HG02623 (cell line): ENCODE data around the gene SYNPO.

Source experiments
- ATAC-seq: cut with Tn5 transposase; IDR thresholded peaks from one replicate; pipeline ENCODE4 v1.9.1; 2021; ENCODE audit warnings: moderate library complexity; ENCODE audit not compliant: unreplicated experiment

The SYNPO gene

DNA sequence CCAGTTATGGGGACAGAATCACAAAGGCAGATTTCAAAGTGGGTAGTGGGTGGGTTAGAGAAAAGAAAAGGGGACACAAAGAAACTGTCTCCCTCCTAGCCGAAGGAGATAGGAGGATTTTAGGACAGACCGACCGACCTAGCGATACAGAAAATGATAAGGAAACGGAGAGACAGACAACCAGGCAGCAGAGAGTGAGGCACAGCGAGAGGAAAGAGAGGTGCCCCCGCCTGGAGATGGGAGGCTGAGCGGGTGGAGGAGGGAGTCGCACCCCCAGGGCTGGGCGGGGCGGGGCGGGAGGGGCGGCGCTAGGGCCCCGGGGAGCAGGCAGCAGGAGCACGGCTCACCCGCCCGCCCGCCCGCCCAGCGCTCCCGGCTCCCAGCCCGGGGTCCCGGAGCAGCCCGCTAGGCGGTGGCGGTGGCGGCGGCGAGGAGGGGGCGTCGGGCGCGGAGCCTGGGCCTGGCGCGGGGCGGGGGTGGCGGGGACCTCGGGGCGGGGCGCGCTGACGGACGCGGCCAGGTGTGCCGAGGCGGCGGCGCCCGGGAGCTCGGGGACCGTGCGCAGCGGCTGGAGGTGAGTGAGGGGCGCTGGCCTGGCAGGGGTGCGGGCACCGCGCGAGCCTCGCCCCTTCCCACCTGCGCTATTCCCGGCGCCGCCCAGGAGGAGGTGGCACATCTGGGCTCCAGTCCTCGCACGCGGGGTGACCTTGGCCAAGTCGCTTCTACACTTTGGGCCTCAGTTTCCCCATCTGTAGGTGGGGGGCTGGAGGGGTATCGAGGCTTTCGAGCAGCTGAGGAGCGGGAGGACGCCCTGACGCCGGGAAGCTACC is 15.9 kb upstream of the SYNPO start:
- ATAC-seq, result peak; percentile 26

DNA sequence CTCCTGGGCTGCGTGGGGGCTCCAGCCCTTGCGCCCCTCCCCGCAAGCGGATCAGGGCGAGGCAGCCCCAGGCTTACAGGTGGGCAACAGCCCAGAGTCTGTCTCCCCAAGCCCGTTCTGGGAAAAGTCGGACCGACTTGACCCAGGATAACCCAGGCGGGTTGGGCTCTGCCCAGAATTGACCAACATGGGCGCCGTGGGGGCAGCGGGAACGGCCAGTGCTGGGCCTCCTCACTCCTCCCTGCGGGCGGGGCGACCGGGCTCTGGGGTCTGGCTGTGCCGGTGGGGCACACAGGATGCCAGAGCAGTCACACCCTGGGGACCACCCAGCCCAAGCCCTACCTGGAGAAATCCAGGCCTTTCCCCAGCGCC is 15.3 kb upstream of the SYNPO start:
- ATAC-seq, result no peak

DNA sequence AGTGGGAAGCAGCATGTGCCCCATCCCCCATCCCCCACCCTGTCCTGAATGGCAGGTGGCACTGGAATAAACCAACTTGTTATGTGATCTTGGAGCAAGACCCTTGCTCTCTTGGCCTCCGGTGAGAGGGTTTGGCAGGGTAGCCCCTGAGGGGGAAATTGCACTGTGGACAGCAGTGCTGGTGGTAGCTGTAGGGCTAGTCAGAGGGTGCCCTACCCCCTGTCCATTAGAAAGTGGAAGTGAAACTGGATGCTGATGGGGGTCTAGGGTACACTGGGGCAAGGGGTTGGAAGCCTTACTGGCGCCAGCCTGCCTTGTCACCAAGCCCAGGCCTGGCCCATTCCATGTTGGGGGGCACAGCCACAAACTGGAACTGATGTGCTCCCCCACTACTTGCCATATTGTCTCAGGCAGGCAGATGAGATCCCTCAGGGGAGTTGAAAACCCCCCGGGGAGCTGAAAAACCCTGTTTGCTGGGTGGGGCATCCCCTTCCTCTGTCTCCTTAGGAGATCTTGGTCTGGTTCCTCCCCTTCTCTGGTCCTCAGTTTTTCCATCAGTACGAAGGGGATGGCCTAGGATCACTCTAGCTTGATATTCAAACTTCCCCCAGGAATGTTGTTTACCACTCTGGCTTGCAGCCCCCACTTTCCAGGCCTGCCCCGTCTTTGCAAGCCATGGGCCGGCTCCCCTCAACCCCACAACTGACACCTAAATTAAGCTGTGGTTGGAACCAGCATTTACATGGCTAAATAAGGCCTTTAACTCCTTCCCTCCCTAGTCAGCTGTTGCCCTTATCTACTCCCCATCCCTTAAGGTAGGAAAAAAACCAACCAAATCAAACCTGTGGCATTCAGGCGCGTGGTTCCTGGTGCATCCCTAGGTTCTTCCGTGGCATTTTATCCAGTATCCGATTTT is 14.4 kb upstream of the SYNPO start:
- peak; percentile 39 for ATAC-seq

DNA sequence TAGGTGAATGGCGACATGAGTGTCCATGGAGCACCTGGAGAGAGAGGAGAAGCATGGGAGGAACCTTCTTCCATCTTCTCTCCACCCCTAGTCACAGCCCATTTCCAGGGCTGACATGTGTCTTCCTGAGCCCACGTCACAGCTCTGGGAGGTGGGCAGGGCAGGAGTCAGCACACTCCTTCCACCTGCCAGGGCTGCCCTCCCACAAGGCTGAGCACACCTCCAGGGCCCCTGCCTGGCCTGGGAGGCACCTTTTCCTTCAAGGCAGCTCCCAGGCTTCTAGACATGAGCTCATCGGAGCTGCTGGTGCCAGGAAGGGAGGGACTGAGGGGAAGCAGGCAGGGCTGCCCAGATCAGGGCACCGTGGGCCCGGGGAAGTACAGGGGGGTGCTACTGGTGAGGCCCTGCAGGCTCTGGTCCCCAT is 13.6 kb upstream of the SYNPO start:
- no peak for ATAC-seq

DNA sequence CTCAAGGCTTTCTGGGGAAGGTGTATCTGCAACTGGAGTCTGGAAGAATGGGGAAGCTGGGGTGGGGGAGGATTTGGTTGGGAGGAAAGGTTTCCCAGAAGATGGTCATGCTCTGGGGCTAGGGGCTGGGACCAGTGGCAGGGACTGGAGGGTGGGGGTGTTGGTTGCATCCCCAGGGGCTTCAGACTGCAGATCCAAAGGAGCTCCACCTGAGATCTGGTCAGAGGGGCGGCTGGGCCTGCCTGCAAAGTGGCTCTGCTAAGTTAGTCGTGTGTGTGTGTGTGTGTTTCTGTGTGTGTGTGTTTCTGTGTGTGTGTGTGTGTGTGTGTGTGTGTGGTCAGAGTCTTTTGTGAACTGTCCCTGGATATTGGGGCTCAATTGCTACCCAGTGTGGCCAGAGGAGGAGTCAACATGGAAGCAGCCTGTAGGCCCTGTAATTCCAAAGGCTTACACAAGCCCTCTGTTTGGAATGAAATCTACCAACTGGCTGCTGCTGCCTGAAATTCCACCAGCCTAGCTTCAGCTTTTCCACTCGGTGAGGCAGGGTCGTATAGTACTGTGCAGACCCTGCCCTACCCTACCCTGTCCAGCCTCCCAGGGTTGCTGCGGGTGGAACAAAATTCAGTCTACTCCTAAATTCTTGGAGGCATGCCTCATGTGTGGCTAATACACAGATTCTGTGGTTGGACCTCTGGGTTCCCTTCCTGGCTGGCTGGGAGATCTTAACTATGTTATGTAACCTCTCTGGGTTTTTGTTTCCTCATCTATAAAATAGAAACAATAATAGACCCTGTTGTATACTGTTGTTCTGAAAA is 12.5 kb upstream of the SYNPO start:
- no peak for ATAC-seq

DNA sequence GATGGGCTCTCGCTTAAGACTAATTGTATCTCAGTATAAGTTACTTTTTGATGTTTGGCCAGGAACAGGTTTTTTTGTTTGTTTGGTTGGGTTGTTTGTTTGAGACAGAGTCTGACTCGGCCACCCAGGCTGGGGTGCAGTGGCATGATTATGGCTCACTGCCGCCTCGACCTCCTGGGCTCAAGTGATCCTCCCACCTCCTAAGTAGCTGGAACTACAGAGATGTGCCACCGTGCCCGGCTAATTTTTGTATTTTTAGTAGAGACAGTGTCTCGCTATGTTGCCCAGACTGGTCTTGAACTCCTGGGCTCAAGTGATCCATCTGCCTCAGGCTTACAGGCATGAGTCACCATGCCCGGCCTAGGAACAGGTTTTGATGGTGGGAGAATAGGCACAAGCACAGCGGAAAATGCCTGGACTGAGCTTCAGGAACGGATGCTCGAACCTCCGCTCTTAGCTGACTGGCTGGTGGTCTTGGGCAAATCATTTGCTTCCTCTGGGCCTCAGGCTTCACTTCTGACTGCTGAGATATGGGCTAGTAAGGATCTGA is 11.4 kb upstream of the SYNPO start:
- ATAC-seq, result no peak

DNA sequence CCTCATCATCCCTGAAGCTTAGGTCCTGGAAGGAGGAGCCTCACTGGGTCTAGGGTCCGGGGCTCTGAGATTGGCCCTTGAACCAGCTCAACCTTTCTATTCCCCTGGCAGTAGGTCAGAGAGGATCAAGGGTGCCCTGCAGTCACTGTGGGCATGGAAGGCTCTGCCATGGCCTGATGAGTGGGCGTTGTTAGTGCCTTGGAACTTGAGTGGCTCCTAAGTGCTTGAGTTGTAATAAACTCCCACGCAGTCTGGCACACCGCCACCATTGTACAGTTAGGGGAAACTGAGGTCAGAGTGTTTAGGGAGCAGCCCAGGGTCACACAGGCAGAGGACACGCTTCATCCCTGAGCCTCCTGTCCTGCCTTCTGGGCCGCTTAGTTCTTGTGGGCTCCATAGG is 10.4 kb upstream of the SYNPO start:
- ATAC-seq, result no peak

DNA sequence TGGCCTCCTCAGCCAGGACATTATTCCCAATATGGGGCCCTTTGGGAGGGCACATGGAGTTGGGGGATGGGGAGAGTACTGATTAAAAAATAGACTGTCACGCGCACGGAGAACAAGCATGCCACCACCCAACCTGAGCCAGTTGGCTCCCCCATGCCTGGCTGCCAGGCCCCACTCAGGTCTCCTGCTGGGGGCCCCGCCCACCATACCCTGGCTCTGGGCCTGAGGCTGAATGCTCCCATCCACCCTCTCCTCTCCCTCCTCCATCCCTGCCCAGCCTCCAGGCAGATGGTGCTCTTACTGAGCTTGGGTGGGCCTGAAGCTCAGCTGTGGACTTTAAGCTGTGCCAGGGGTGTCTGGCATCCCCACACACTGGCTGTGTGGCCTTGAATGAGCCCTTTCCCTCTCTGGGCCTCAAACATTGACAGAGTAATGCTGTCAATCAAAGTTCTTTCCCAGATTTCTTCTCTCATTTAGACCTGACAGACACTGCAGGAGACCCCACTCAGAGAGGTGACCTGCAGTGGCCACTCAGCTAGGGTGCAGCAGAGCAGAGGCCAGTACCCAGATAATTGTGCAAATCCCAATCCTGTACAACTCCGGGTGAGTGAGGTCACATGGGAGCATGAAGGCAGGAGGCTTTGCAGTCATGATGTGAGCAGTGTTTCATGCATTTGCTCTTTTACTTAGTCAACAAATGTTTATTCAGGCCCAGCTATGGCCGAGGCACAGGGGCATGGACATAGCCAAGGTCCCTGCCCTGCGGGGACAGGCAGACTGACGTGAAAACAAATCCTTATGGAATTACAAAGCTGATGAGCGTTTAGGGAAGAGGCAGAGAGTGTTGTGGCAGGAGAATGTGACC is 9.8 kb upstream of the SYNPO start:
- ATAC-seq, result no peak

DNA sequence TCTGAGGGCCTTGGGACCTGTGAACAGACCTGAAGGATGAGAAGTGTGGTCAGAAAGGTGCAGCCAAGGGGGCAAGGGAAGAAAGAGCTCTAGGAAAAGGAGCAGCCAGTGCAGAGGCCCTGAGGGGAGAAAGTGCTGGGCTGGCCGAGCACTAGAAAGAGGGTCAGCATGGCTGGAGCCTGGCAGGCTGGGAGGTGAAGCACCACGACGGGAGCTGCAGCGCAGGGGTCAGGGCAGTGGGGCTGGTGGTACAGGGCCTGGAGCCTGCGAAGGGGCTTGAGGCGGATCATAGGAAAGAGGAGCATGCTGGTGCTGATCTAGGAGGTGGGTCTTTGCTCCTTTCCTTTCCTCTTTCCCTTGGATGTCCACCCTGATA is 9.1 kb upstream of the SYNPO start:
- ATAC-seq, result no peak

DNA sequence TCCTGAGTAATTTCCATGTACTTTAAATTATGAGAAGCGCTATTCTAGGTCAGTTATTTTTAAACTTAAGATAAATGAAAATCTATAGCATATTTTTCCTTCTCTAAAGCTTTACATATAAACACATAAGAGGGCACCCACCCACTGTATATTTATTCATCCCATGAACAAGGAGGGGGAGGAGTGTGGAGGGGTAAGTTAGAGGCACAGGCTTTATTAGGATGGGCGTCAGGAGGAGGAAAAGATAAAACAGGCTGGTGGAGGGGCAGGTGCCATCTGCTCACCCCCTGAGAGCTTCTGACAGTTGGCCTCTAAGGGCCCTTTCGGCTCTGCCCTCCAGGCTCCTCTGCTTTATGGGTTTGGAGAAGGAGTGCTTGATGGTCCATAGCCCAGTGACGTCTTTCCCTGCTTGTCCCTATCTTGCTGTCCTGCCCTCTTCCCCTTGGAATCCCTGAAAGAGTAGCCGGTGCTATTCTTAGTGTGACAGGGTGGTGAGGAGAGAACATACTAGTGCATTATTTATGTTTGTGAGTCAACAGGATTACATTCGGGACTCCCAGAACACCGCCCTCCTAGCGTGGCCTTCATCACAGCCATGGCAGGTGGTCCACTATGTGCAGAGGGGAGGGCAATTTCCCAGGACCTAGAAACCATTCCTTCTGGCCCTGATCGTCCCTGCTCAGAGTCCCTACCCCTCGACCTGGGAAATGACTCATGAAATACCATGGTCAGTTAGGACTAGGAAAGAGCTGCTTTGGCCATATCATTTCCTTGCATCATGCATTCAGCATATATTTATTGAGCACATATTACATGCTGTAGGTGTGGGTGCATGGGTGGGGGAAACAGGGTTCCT is 7.9 kb upstream of the SYNPO start:
- ATAC-seq, result no peak

DNA sequence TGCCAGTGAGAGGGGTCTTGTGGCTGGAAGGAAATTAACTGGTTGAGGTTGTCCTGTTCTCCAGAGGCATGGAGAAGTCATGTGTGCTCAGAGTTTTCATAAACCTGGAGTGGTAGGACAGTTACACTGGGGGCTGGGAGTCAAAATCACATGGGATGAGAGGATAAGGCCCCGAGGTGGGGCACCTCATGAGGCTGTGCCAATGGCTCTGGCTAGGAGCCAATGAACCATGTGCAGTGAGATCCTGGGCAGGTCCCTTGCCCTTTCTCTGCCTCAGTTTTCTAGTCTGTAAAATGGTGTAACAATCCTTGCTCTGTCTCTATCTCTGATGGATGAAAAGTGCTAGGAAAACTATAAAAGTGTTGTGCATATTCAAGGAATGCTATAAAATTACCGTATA is 7.0 kb upstream of the SYNPO start:
- ATAC-seq, result no peak

DNA sequence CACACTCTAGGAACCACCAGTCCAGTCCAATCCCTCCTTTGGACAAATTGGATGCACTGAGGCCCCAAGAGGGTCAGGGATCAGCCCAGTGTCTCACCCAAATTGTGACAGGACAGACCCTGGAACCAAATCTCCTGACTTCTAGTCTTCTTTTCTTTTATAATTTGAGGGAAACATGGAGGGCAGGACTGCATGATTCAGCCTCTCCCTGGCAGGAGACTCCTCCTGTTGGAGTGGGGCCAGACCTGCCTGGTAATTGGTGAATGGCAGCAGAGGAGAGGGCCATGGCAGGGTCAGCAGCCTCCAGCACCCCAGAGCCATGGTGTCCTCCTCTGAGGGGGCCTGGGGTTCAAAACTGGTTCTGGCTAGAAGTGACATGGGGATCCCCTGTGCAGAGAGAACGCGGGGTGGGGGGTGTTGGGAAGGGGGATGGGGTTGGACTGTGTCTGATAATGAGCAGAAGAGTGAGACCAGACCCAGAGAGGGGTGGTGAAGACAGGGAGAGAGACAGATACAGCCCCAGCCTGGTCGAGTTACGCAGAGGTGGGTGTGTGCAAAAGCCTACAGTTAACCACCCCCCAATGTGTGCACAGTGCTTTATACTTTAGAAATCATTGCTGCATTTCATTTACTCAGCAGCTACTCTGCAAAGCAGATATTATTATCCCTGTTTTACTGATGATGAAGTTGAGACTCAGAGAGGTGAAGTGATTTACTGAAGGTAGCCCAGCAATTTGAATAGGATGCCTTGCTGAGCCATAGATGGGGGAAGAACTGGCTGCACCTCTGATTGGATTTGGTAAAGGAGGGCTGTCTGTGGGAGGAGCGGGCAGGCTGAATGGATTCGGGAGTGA is 3.8 kb upstream of the SYNPO start:
- no peak for ATAC-seq

DNA sequence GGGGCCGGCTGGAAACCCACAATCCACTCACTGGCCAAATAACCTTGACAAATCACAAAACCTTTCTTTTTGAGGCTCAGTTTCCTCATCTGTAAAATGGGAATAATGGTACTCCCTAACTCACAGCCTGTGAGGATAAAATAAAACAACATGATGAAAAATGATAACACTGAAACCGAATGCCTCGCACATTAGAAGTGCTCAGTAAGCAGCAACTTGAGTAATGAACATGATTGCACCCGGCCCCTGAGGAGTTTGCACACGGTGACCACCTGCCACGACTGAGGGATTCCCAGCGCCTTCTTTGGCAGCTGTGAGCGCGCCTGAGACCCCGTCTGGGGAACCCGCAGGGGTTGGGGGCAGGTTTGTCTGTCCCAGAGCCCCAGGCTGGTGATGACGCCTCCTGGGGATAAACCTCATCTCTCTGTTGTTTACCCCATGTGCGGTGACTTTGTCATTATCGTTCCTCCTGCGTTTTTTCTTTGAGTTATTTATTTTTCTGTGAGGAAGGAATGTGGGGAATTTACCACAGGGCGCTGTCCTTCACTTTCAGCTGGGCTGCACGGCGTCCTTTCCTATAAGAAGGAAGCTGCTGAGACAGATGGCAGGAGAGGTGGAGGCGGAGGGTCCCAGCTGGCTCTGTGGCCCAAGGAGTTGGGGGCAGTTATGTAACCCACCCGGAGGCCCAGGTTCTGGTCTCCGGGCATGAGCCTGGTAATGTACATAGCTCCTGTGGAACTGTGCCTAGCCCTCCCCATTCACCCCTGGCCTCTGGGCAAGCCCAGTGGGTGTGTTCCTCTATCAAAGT is 3.0 kb upstream of the SYNPO start:
- no peak for ATAC-seq

DNA sequence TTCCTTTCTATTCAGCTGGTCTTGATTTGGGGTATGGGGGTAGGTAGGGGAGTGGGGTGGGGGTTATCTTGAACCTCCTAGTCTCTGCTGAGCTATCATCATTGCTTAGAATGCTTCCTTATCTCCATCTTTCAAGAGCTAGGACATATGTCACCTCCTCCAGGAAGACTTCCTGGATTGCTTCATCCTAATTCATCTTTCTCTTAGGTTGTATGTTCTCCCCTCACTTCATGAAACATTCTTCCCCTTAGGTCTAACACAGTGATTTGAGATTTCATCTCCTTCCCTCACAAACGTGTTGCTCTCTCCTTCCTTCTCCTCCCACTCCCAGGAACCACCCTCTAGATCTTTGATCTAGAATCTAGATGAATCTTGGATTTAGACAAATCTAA is 2.4 kb upstream of the SYNPO start:
- ATAC-seq, result no peak

DNA sequence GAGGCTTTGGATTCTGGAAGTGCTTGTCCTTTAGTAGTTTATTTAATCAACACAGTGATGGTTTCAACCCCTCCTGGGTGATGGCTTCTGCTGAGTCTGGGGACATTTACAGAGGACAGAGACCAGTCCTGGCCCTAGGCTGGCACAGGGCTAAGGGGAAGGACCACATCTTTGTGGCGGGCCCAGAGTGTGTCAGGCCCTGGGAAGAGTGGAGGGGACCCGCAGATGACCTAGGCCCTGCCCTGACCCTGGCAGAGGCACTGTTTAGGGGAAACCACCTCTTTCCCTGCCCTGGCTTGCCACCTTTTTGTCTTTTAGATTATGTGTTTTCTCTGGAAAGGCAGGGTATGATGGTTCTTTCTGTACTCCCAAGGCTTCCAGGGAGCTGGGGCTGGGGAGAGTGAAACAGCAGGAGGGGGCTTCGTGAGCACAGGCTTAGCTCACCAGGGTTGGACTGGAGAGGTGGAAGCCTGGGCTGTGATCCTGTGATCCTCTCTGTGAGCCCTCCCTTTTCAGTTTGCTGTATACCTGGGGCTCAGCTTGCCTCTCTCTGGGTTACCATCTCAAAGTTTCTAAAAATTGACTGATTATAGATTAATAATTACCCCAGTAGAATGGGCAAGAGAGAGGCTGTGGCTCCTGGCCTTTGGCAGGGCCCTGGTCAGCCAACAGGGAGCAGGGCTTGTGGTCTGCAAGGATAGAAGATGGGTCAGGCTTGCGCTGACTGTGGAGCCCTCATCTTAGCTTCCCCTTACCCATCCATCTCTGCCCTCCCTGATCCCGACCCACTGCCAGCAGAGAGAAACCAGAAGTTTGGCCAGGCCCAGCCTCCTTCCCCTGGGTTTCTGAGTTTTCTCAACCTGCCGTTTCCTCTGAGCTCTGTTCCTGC is 1.7 kb upstream of the SYNPO start:
- no peak for ATAC-seq

DNA sequence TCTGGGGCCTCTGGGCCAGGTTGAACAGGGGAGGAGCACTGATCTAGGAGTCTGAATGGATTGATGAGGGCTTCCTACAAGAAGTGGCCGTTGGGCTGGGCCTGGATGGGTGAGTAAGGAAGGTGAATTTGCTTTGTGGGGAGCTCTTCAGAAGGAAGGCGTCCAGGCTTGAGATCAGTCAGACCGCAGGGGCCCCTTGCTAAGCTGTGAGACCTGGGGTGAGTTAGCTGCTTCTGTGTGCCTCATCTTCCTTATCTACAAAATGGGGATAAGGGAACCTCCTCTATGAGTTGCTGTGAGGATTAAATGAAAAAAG is 1.1 kb upstream of the SYNPO start:
- no peak for ATAC-seq

DNA sequence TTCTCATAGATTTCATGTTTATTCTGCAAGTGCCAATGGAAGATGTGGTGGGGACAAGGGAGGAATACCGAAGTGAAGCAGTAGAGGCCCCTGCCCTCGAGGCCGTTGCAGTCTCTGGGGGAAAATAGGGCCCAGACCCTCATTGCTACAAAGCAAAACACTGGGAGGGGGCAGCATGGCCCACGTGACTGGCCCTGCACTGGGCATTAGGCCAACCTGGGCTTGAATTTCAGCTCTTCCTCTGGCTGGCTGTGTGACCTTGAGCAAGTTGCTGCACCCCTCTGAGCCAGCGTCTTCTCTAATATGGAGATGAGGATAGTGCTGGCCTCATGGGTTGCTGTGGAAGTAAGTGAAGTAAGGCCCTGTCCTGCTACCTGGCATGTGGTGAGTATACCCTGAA is 709 bp upstream of the SYNPO start:
- no peak for ATAC-seq
